Breast epithelium (tissue), 3 donors: ENCODE data around the gene ITPKB.

Source experiments
- POLR2A ChIP-seq: fragments of 450-650 bp; IDR thresholded peaks from one replicate; pipeline ENCODE4 v1.6.1; 2016; ENCODE audit warnings: antibody characterized with exemption, mild to moderate bottlenecking, moderate library complexity
- POLR2AphosphoS5 ChIP-seq, 3 donors: sonication (generic); formaldehyde crosslinking; IDR thresholded peaks; one replicate each; pipeline ENCODE4 v1.6.1; 2017; ENCODE audit warnings: antibody characterized with exemption in 3 of 3
- TF ChIP-seq, protein P1 (sequence below), 3 donors: fragments of 450-650 bp; IDR thresholded peaks; one replicate each; pipeline ENCODE4 v1.5.1; 2016 to 2017; ENCODE audit warnings: antibody characterized with exemption in 3 of 3, mild to moderate bottlenecking in 3 of 3, moderate library complexity in 3 of 3

DNA sequence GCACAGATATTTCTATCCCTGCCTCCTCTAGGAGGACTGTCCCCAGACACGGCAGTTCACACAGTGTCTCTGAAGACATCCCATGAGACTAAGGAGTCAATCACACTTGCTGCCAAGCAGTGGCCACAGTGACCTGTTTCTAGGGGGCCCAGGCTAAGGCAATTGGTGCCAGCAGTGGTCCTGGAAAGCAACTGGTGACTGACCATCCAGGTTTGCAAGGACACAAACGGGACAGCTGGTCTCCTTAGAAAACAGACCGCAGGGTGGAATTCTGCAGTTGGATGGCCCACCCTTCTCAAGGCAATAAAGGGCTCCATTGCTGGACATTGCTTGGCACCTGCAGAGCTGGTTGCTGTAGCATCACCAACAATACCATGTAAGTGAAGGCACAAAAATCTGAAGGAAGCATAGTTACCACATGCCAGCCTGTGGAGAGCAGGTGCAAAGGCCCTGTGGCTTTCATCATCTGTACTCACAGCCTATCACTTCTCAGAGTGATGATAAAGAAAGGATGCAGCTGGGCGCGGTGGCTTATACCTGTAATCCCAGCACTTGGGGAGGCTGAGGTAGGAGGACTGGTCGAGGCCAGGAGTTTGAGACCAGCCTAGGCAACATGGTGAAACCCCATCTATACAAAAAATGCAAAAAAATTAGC lies 109.1 kb downstream of the ITPKB start:
- TF ChIP-seq, protein P1, sequence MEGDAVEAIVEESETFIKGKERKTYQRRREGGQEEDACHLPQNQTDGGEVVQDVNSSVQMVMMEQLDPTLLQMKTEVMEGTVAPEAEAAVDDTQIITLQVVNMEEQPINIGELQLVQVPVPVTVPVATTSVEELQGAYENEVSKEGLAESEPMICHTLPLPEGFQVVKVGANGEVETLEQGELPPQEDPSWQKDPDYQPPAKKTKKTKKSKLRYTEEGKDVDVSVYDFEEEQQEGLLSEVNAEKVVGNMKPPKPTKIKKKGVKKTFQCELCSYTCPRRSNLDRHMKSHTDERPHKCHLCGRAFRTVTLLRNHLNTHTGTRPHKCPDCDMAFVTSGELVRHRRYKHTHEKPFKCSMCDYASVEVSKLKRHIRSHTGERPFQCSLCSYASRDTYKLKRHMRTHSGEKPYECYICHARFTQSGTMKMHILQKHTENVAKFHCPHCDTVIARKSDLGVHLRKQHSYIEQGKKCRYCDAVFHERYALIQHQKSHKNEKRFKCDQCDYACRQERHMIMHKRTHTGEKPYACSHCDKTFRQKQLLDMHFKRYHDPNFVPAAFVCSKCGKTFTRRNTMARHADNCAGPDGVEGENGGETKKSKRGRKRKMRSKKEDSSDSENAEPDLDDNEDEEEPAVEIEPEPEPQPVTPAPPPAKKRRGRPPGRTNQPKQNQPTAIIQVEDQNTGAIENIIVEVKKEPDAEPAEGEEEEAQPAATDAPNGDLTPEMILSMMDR (IDR thresholded peaks at IDR 0.05), result no peak
- TF ChIP-seq POLR2AphosphoS5 (IDR thresholded peaks at IDR 0.05), result no peak
- TF ChIP-seq POLR2A, result no peak
